GM06990 (cell line): ENCODE measurements around the gene EGFLAM.

Experiments used
- DNase-seq: peaks from one replicate; pipeline ENCODE4 v3.0.0-alpha.2; 2011; ENCODE audit not compliant: insufficient read length; ENCODE audit errors: extremely low read depth
- H3K27me3 ChIP-seq: replicated peaks from 2 replicates; pipeline ENCODE4 v1.6.0; 2011; ENCODE audit warnings: low read length; ENCODE audit not compliant: control insufficient read depth, insufficient read depth
- H3K36me3 ChIP-seq: 2 replicates; pipeline ENCODE4 v1.5.1; 2011; ENCODE audit warnings: low read length; ENCODE audit not compliant: control insufficient read depth, insufficient read depth
- H3K4me3 ChIP-seq: replicated peaks from 2 replicates; pipeline ENCODE4 v1.5.1; 2011; ENCODE audit warnings: low read depth, mild to moderate bottlenecking, control low read depth, low read length
- TF ChIP-seq, protein P1 (sequence below): IDR thresholded peaks from 2 replicates; pipeline ENCODE4 v1.5.1; 2011; ENCODE audit warnings: low read length, control low read depth, mild to moderate bottlenecking, inconsistent platforms; ENCODE audit not compliant: insufficient read depth, poor library complexity, severe bottlenecking

Gene EGFLAM

GRCh38 chr5:38468978-38469706 is 210.8 kb downstream of the EGFLAM start:
- no peak for DNase-seq
- H3K36me3 ChIP-seq = no peaks in the 10 kb centered on the region
- no peak overlapping the region for H3K4me3 ChIP-seq
- TF ChIP-seq, protein P1, sequence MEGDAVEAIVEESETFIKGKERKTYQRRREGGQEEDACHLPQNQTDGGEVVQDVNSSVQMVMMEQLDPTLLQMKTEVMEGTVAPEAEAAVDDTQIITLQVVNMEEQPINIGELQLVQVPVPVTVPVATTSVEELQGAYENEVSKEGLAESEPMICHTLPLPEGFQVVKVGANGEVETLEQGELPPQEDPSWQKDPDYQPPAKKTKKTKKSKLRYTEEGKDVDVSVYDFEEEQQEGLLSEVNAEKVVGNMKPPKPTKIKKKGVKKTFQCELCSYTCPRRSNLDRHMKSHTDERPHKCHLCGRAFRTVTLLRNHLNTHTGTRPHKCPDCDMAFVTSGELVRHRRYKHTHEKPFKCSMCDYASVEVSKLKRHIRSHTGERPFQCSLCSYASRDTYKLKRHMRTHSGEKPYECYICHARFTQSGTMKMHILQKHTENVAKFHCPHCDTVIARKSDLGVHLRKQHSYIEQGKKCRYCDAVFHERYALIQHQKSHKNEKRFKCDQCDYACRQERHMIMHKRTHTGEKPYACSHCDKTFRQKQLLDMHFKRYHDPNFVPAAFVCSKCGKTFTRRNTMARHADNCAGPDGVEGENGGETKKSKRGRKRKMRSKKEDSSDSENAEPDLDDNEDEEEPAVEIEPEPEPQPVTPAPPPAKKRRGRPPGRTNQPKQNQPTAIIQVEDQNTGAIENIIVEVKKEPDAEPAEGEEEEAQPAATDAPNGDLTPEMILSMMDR = no peak
- H3K27me3 ChIP-seq = peaks cover 6% of the 10 kb centered on the region

DNA sequence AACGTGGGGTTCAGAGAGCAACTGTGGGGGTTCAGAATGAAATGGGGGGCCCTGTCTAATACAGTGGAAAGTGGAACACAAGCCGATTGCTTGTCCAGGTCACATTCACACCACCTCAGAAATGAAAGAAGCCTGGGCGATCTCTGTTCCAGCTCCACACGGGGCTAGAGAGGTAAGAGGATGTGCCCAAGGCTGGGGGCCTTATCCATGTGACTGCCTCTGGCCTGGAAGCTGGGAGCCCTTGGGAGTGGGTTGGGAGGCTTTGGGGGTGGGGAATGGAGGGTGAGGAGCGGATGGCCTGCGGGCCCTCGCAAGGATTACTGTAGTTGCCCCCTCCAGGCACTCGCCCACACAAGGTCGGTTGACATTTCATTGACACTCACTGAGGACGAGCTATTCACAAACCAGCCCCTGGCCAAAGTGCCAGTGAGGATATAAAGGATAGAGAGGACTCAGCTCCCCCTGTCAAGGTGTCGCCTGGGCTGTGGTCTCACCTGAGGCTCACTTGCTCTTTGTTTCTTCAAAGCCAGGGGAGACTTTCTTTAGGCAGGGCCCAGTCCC is 211.4 kb downstream of the EGFLAM start:
- TF ChIP-seq, protein P1 = no peak
- no peak for DNase-seq
- Histone ChIP-seq H3K36me3 (no peaks in the 10 kb centered on the region), H3K4me3 (no peak overlapping the region), H3K27me3 (peaks cover 6% of the 10 kb centered on the region)

GRCh38 chr5:38471709-38472108 is 213.3 kb downstream of the EGFLAM start:
- Histone ChIP-seq H3K27me3 (no peaks in the 10 kb centered on the region; the same call in 1 of the 2 replicates), H3K36me3 (no peaks in the 10 kb centered on the region), H3K4me3 (no peak overlapping the region)
- TF ChIP-seq, protein P1 = no peak
- no peak for DNase-seq

DNA sequence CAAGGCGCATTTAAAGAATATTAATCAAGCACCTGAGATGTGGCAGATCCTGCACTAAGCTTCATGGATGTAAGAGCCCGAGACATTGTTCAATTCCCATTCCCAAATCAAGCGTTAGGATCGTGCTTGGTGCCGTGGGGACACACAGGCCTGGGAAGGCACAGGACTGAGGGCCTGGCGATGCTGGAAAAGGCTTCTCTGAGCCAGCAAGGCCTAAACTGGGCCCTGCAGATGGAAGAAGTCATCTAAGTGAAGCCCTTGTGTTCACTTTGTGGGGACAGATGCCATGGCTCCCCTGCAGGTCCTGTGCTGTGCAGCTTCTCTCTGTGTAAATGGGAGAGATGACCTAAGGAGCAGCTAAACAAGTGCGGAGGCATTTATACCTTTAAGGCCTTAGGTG is 214.2 kb downstream of the EGFLAM start:
- no peak overlapping the region for H3K4me3 ChIP-seq

DNA sequence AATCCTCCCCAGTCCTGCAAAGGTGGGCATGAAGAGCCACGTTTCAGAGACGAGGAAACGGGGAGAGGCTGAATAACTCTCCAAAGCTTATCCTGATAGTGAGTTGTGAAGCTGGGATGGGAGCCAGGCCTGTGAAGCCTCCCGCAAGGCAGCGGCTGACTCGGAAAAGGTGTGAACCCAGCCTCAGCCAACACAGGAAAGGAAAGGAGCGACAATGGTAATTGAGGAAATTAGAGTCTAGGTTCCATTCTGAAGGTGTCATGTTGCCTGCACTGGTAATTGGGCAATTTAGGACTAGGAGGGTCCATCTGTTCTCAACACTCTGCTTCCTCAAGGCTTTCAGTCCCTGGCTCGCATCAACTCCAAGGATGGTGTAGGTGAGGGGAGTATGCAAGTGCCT is 214.6 kb downstream of the EGFLAM start:
- TF ChIP-seq, protein P1 = no peak
- H3K27me3 ChIP-seq = no peaks in the 10 kb centered on the region; the same call in 1 of the 2 replicates
- DNase-seq = no peak
- H3K36me3 ChIP-seq = no peaks in the 10 kb centered on the region
- H3K4me3 ChIP-seq = no peak overlapping the region

More for the DNA sequence above, 214.2 kb downstream of the EGFLAM start:
- DNase-seq = no peak
- Histone ChIP-seq H3K36me3 (no peaks in the 10 kb centered on the region), H3K27me3 (no peaks in the 10 kb centered on the region; the same call in 1 of the 2 replicates)
- TF ChIP-seq, protein P1 = no peak
